ENCODE data around the gene USP6. TPM values are rescaled to one million over a fixed set of nuclear protein-coding genes. Genes with fewer than 3 reads are reported as not detected.

The USP6 gene
- total RNA-seq, 2 donors from 2014 or later, result 2.0 TPM; not detected in 1

DNA sequence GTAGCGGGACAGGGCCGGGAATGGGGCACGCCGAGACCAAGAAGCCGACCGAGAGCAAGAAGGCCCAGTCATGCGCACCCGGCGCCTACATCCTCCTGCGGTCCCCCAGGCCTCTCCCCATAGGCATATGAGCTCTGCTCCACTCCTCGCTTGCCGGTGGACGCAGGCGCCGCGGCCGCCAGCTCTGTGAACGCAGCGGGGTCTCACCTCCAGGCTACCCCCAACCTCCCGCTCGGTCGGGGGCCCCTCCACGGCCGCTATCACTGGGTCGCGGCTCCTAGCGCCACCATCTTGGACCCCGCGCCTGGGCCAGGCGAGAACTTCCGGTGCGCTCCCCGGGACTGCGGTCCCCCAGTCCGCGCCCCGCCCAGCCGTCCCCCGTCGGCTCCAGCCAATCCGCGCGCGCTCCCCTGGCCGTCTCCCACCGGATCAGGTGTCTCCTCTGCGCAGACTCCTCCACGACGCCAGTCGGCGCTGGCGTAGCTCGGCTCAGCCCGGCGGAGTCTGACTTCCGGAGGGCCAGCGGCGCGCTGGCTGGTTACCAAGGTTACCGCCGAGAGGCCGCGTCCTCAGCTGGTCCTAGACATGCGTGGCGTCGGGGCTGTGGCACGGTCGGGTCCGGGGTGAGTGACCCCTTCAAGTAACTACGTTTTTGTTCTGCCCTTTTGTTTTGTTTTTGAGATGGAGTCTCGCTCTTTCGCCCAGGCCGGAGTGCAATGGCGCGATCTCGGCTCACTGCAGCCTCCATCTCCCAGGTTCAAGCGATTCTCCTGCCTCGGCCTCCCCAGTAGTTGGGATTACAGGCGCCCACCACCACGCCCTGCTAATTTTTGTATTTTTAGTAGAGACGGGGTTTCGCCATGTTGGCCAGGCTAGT lies 75.9 kb downstream of the USP6 start, which contains the start of gene ZNF594:
TSS of gene ZNF594 (minus strand) at position 328 of the 877 bp plus-strand sequence. CDS start 7,612 bp downstream, outside the sequence.
- peaks cover 17% of the 10 kb centered on the region for H3K9me3 ChIP-seq
- H3K27me3 ChIP-seq (replicated peaks; ENCODE audit: insufficient read depth), result no peaks in the 10 kb centered on the region
- TF ChIP-seq CTCF (IDR thresholded peaks at IDR 0.05), result peak; percentile 49
- H3K4me1 ChIP-seq (ENCODE audit: control insufficient read depth in 1 of 2, low read depth in 2 of 2), result peaks cover 7 to 20% of the 10 kb centered on the region in 2 donors
- H3K36me3 ChIP-seq, result peaks cover 4% of the 10 kb centered on the region
- peak within 1 kb of the TSS; percentile 94 for H3K4me3 ChIP-seq
- H3K27ac ChIP-seq, result peak within 1 kb of the TSS; percentile 66 to 76
- ATAC-seq (ENCODE audit: insufficient number of reproducible peaks, low FRiP score, low read depth) (peak; percentile 87), DNase-seq (ENCODE audit: low spot score) (peak; percentile 82)

- ATAC-seq (ENCODE audit: insufficient number of reproducible peaks, low FRiP score, low read depth) (no peak), DNase-seq (ENCODE audit: low spot score) (no peak)
- Histone ChIP-seq H3K27ac (no peak overlapping the region), H3K4me3 (no peak overlapping the region), H3K4me1 (ENCODE audit: control insufficient read depth in 1 of 2, low read depth in 2 of 2) (peaks cover 7 to 20% of the 10 kb centered on the region in 2 donors), H3K27me3 (replicated peaks; ENCODE audit: insufficient read depth) (no peaks in the 10 kb centered on the region), H3K36me3 (no peaks in the 10 kb centered on the region), H3K9me3 (peaks cover under 1% of the 10 kb centered on the region)
- no peak for TF ChIP-seq CTCF (IDR thresholded peaks at IDR 0.05)
Observed at GRCh38 chr17:5194346-5194745, 78.5 kb downstream of the USP6 start.

- Histone ChIP-seq H3K27me3 (replicated peaks; ENCODE audit: insufficient read depth) (no peaks in the 10 kb centered on the region), H3K36me3 (no peaks in the 10 kb centered on the region), H3K4me3 (no peak overlapping the region), H3K4me1 (ENCODE audit: control insufficient read depth in 1 of 2, low read depth in 2 of 2) (no peaks in the 10 kb centered on the region), H3K27ac (no peak overlapping the region), H3K9me3 (no peaks in the 10 kb centered on the region)
- TF ChIP-seq CTCF (IDR thresholded peaks at IDR 0.05), result no peak
- DNase-seq (ENCODE audit: low spot score) (no peak), ATAC-seq (ENCODE audit: insufficient number of reproducible peaks, low FRiP score, low read depth) (no peak)
Observed at GRCh38 chr17:5198472-5198871, 82.6 kb downstream of the USP6 start.

DNA sequence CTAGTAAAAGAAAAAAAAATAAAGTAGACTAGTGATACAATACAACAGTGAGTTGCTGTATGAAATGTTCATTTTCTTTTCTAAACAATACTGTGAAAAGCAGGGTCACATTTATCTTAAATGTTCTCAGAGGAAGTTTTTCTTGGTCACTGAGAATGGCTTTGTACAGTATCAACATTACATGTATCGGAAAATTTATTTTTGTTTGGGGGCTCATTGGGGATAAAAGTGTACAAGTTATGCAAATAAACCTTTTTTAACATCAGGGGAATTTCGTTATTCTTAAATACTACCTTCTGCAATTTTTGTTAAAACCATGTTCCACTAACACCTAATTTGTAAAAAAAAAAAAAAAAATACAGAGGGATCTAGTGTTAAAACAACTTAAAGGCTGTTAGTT lies 84.5 kb downstream of the USP6 start:
- DNase-seq (ENCODE audit: low spot score) (no peak), ATAC-seq (ENCODE audit: insufficient number of reproducible peaks, low FRiP score, low read depth) (no peak)
- no peaks in the 10 kb centered on the region for H3K36me3 ChIP-seq
- no peaks in the 10 kb centered on the region for H3K27me3 ChIP-seq (replicated peaks; ENCODE audit: insufficient read depth)
- no peak overlapping the region for H3K27ac ChIP-seq
- no peak for TF ChIP-seq CTCF (IDR thresholded peaks at IDR 0.05)
- no peak overlapping the region for H3K4me3 ChIP-seq
- H3K9me3 ChIP-seq, result no peaks in the 10 kb centered on the region
- no peaks in the 10 kb centered on the region for H3K4me1 ChIP-seq (ENCODE audit: control insufficient read depth in 1 of 2, low read depth in 2 of 2)

- H3K27me3 ChIP-seq (replicated peaks; ENCODE audit: insufficient read depth), result no peaks in the 10 kb centered on the region
- H3K4me1 ChIP-seq (ENCODE audit: control insufficient read depth in 1 of 2, low read depth in 2 of 2), result no peaks in the 10 kb centered on the region
- no peaks in the 10 kb centered on the region for H3K9me3 ChIP-seq
- ATAC-seq (ENCODE audit: insufficient number of reproducible peaks, low FRiP score, low read depth), result no peak
- H3K27ac ChIP-seq, result no peak overlapping the region
- no peak for DNase-seq (ENCODE audit: low spot score)
- H3K4me3 ChIP-seq, result no peak overlapping the region
- no peak for TF ChIP-seq CTCF (IDR thresholded peaks at IDR 0.05)
- no peaks in the 10 kb centered on the region for H3K36me3 ChIP-seq
Observed at GRCh38 chr17:5201011-5201410, 85.2 kb downstream of the USP6 start.

Measured in thoracic aorta (tissue), 2 donors.